Endometrial microvascular endothelial cells (primary cell): Measurements from ENCODE around the gene ZNF555. TPM values are rescaled to one million over a fixed set of nuclear protein-coding genes. Genes with fewer than 3 reads are reported as not detected.

Source experiments
- in situ Hi-C: cut with HindIII; loops from 2 replicates; pipeline ENCODE4 v1.10.0; 2017; ENCODE audit warnings: low sequenced_read_pairs, low pct_unique_long_range_greater_than_20kb; ENCODE audit errors: inconsistent ontology term
- total RNA-seq: library from RNA; depleted of rRNA; stranded (reverse); fragments of >200 nt; gene quantifications from one replicate; pipeline ENCODE4 v1.2.3, GENCODE V29; 2015; ENCODE audit errors: inconsistent ontology term

The ZNF555 gene
- total RNA-seq, 1 donor from 2014 or later: 3.2 TPM

DNA sequence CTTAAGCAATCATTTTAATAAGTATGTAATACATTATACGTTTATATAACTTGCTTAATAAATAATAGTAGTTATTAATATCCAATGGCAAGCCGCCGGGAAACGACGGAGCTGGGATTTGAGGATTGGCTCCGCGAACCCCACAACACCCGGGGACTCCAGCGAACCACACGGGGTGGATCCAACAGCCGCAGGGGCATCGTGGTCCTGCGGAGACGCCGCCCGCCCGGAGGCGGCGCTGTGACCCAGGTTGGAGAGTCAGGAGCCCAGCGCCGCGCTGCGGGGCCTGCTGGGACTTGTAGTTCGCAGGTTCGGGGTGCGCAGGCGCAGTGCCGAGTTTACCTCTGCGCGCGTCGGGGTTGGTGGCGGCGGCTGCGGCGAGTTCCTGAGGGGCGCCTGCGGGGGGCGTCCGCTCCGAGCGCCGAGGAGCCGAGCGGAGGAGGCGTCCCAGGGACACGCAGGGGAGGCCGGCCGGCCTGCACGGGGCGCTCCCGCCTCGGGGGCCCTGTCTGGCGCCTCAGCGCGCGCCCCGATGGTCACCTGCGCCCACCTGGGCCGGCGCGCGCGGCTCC lies 21.6 kb upstream of the ZNF555 start, which contains the start of gene ZNF554:
Gene ZNF554, plus strand, starts transcription at position 329 of the 572 bp plus-strand sequence. Its CDS starts 204 bp downstream, at position 533.
- in situ Hi-C loops: no loop called here

DNA sequence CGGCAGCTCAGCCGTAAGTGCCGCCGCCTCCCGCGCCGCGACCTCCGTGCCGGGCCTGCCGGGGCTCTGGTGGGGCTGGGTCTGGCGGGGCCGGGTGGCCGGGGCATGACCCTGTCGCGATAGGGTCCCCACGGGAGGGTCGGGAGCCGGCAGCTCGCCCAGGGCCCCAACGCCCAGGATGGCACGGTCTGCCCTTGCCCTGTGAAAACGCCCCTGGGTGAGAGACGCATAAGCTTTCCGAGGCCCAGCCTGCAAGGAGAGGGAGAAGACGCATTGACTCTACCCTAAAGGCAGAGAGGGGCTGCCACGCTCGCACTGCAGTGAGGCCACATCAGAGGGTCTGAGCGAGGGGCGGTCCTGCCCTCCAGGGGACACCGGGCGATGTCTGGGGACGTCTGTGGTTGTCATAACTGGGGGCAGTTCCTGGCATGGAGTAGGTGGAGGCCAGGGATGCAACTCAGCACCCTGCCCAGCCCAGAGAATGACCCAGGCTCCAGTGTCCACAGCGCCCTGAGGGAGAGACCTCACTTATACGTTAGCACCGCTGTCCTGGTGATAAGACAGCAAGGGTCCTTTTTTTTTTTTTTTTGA lies 21.1 kb upstream of the ZNF555 start:
- in situ Hi-C loops: no loop called here

- in situ Hi-C loops: no loop called here
Observed at GRCh38 chr19:2822846-2823245, 18.4 kb upstream of the ZNF555 start.

- in situ Hi-C loops: no loop called here
Observed at GRCh38 chr19:2823646-2824045, 17.6 kb upstream of the ZNF555 start.

DNA sequence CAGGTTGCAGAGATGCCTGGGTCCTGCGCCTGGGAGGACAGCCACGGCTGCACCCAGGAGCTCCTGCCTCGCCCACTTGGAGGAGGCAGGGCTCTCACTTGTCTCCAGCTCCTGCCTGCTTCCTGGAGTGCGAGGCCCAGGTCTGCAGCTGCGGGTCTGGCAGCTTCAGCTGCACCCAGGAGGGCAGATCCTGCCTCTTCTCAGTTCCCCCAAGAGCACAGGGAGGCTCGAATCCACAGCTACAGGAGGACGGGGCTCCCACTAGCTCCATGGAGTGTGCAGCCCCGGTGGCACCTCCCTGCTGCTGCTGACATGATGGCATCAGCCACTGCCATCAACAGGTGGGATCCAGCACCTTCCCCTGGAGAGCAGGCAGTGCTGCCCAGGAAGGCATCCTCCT lies 17.1 kb upstream of the ZNF555 start:
- in situ Hi-C loops: no loop called here

GRCh38 chr19:2827022-2827421 lies 14.3 kb upstream of the ZNF555 start:
- in situ Hi-C loops: no loop called here

DNA sequence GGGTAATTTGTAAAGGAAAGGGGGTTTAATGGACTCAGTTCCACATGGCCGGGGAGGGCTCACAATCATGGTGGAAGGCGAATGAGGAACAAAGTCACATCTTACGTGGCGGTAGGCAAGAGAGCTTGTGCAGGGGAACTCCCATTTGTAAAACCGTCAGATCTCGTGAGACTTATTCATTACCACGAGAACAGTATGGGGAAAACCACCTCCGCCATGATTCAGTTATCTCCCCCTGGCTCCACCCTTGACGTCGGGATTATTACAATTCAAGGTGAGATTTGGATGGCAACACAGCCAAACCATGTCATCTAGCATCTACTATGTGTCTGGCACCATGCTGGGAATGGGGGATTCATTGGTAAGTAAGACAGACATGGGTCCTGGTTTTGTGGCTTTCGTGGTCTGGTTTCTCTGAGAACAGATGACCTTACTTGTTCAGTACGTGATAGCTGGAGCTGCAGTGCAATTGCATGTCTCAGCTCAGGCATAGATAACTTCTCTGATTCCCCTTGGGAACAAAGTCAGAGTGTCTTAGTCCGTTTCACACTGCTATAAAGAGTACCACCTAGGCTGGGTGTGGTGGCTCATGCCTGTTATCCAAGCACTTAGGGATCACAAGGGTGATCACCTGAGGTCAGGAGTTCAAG lies 13.3 kb upstream of the ZNF555 start:
- in situ Hi-C loops: no loop called here

- in situ Hi-C loops: no loop called here
Observed at GRCh38 chr19:2834294-2834871, 6.9 kb upstream of the ZNF555 start.

DNA sequence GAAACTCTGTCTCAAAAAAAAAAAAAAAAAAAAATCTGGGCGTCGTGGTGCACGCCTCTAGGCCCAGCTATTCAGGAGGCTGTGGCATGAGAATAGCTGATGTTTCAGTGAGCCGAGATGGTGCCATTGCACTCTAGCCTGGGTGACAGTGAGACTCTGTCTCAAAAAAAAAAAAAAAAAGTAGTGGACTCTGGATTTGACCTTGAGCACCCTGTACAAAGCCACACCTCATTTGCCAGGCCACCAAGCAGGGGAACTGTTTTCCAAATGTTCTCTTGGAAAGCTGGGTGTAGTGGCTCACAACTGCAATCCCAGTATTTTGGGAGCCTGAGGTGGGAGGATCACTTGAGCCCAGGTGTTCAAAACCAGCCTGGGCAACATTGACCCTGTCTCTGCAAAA lies 3.8 kb upstream of the ZNF555 start:
- in situ Hi-C loops: no loop called here

DNA sequence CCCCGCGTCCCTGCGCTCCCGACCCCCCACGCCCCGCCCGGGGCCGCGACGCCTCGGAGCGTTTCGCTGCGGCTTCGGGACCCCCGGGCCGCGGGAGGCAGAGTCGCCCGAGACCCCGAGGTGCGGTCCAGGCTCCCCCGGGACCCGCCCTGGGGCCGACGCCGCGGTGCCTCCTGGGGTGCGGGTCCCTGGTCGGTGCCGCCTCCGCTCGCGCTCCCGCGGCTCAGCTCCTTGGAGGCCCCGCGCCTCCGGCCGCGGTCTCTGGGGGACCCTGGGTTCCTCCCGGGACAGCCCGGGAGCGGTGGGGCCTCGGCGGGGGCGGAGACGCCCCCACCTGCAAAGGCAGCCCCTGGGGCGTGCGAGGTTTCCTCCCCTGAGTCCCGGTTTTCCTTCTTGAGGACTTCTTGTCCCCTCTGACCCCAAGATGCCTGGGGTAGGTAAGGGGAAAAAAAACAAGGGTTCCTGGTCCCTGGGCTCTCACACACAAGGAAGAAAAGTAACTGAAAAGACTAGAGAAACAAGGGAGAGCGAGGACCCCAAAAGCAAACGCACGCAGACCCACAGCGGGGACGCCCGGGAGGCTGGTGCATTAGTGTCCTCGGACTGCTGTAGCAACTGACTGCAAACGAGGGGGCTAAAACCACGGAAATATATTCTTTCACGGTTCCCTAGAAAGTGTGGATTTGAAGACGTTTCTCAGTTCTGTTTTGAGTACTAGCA lies 740 bp downstream of the ZNF555 start:
- in situ Hi-C loops: no loop called here

DNA sequence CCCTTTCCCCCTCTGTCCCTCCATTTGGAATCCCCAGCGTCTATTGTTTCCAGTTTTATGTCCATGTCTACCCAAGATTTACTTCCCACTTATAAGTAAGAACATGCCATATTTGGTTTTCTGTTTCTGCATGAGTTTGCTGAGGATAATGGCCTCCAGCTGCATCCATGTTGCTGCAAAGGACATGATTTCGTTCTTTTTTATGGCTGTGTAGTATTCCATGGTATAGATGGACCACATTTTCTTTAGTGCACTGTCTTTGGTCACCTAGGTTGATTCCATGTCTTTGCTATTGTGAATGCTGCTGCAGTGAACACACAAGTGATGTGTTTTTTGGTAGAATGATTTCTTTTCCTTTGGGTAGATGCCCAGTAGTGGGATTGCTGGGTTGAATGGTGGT lies 3.8 kb downstream of the ZNF555 start:
- in situ Hi-C loops: no loop called here

- in situ Hi-C loops: no loop called here
Observed at GRCh38 chr19:2846180-2846894, 5.1 kb downstream of the ZNF555 start.

- in situ Hi-C loops: no loop called here
Observed at GRCh38 chr19:2847507-2847906, 6.2 kb downstream of the ZNF555 start.

DNA sequence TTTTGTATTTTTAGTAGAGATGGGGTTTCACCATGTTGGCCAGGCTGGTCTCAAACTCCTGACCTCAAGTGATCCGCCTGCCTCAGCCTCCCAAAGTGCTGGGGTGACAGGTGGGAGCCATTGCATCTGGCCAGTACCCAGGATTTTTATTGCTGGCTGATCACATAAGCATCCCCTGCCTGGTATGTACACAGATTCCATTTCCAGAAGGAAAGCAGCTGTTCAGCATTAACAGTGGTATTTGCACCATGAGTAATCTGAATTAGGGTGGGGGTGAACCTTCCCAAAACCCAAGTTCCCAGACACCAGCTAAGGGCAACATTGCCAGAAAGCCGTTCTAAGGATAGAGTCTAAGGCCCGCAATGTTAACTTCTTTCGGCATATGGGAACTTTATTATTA lies 7.3 kb downstream of the ZNF555 start:
- in situ Hi-C loops: no loop called here

GRCh38 chr19:2850256-2850925 lies 9.1 kb downstream of the ZNF555 start:
- in situ Hi-C loops: no loop called here

DNA sequence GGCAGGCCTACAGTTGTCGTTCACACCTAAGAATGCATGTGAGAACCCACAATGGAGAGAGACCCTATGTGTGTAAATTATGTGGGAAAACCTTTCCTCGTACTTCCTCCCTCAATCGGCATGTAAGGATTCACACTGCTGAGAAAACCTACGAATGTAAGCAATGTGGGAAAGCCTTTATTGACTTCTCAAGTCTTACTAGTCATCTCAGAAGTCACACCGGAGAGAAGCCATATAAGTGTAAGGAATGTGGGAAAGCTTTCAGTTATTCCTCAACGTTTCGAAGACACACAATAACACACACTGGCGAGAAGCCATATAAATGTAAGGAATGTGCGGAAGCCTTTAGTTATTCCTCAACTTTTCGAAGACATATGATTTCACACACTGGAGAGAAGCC lies 11.3 kb downstream of the ZNF555 start:
- in situ Hi-C loops: no loop called here

DNA sequence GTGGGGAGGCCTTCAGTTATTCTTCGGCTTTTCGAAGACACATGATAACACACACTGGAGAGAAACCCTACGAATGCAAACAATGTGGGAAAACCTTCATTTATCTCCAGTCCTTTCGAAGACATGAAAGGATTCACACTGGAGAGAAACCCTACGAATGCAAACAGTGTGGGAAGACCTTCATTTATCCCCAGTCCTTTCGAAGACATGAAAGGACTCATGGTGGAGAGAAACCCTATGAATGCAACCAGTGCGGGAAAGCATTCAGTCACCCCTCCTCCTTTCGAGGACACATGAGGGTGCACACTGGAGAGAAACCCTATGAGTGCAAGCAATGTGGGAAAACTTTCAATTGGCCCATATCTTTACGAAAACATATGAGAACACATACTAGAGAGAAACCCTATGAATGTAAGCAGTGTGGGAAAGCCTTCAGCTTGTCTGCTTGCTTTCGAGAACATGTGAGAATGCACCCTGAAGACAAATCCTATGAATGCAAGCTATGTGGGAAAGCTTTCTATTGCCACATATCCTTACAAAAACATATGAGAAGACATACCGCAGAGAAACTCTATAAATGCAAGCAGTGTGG lies 11.8 kb downstream of the ZNF555 start:
- in situ Hi-C loops: no loop called here

DNA sequence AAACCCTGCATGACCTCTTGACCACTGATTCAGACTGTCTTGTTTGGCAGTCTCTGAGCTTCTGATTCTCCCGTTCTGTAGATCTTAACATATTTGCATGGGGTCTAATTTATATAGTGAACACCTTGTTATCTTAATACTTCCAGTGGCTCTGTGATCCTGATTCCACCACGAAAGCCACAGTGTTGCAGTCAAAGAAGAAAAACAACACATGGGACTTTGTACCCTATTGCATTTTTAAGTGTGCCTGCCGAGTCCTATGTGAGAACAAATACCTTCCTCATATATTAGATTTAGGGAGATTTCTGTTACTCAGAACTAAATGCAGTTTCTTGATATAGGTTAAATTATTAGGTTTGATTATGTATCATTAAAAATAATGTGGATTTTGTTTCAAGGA lies 13.6 kb downstream of the ZNF555 start:
- in situ Hi-C loops: no loop called here
